GM23338 (cell line): ENCODE results near the gene SDHB. TPM values are rescaled to one million over a fixed set of nuclear protein-coding genes. Genes with fewer than 3 reads are reported as not detected.

Experiments used
- ATAC-seq: fragments of 200-7000 bp; cut with Tn5 transposase; 3 replicates; pipeline ENCODE4 v1.9.1; 2020
- DNase-seq: peaks from one replicate; pipeline ENCODE4 v3.0.0-alpha.2; 2015; ENCODE audit warnings: low spot score
- H2AFZ ChIP-seq: fragments of 200-600 bp; sonication (generic); 2 replicates; pipeline ENCODE4 v1.8.0; 2016; ENCODE audit warnings: antibody characterized with exemption, mild to moderate bottlenecking, moderate library complexity
- H3F3A ChIP-seq: fragments of 200-600 bp; sonication (generic); replicated peaks from 2 replicates; pipeline ENCODE4 v1.8.0; 2017; ENCODE audit warnings: antibody characterized with exemption, mixed run types, low read depth
- H3K27ac ChIP-seq: fragments of 200-600 bp; sonication (generic); 2 replicates; pipeline ENCODE4 v1.6.1; 2016; ENCODE audit warnings: low read depth
- H3K27me3 ChIP-seq: fragments of 200-600 bp; sonication (generic); 2 replicates; pipeline ENCODE4 v1.8.0; 2016; ENCODE audit warnings: mild to moderate bottlenecking, mixed run types, moderate library complexity; ENCODE audit not compliant: insufficient read depth
- H3K36me3 ChIP-seq: fragments of 200-600 bp; sonication (generic); 2 replicates; pipeline ENCODE4 v1.8.0; 2016; ENCODE audit warnings: mild to moderate bottlenecking; ENCODE audit not compliant: insufficient read depth
- H3K4me1 ChIP-seq: fragments of 200-600 bp; sonication (generic); 2 replicates; pipeline ENCODE4 v1.8.0; 2016; ENCODE audit warnings: mild to moderate bottlenecking, moderate library complexity; ENCODE audit not compliant: insufficient read depth
- H3K4me2 ChIP-seq: fragments of 200-600 bp; sonication (generic); 2 replicates; pipeline ENCODE4 v1.7.1; 2017; ENCODE audit warnings: mixed run types
- H3K4me3 ChIP-seq: fragments of 200-600 bp; sonication (generic); 2 replicates; pipeline ENCODE4 v1.6.1; 2016; ENCODE audit warnings: mixed run types
- H3K79me2 ChIP-seq: fragments of 200-600 bp; sonication (generic); replicated peaks from 2 replicates; pipeline ENCODE4 v1.8.0; 2017; ENCODE audit warnings: mild to moderate bottlenecking; ENCODE audit not compliant: insufficient read depth
- H3K9me2 ChIP-seq: fragments of 200-600 bp; sonication (generic); 2 replicates; pipeline ENCODE4 v1.8.0; 2017; ENCODE audit not compliant: insufficient read depth
- H4K20me1 ChIP-seq: fragments of 200-600 bp; sonication (generic); replicated peaks from 2 replicates; pipeline ENCODE4 v1.8.0; 2017; ENCODE audit warnings: mild to moderate bottlenecking; ENCODE audit not compliant: insufficient read depth
- H3K27ac Mint-ChIP-seq: 2 replicates; pipeline ENCODE4 v1.8.0; 2020; ENCODE audit warnings: inconsistent platforms, mild to moderate bottlenecking, moderate library complexity, mixed read lengths
- H3K27me3 Mint-ChIP-seq: 3 replicates; pipeline ENCODE4 v1.8.0; 2022; ENCODE audit warnings: low read depth, mild to moderate bottlenecking, moderate library complexity, mixed read lengths, inconsistent platforms; ENCODE audit not compliant: insufficient read depth, poor library complexity
- H3K36me3 Mint-ChIP-seq: 3 replicates; pipeline ENCODE4 v1.8.0; 2021; ENCODE audit warnings: low read depth, mild to moderate bottlenecking, inconsistent platforms, moderate library complexity, mixed read lengths
- H3K4me1 Mint-ChIP-seq: 3 replicates; pipeline ENCODE4 v1.8.0; 2020; ENCODE audit warnings: mild to moderate bottlenecking, inconsistent platforms, mixed read lengths
- H3K4me3 Mint-ChIP-seq: 3 replicates; pipeline ENCODE4 v1.8.0; 2021; ENCODE audit warnings: moderate library complexity, mild to moderate bottlenecking, inconsistent platforms, mixed read lengths
- H3K9me3 Mint-ChIP-seq: 3 replicates; pipeline ENCODE4 v1.8.0; 2020; ENCODE audit warnings: moderate library complexity, mild to moderate bottlenecking, inconsistent platforms, mixed read lengths
- CREB1 ChIP-seq: fragments of 250-450 bp; sonication (Bioruptor Pico); IDR thresholded peaks from 2 replicates; pipeline ENCODE4 v1.5.0; 2020; ENCODE audit warnings: low read depth, mild to moderate bottlenecking, moderate library complexity
- EZH2 ChIP-seq: fragments of 200-600 bp; sonication (generic); IDR thresholded peaks from one replicate; pipeline ENCODE4 v1.8.0; 2017; ENCODE audit warnings: antibody characterized with exemption, mild to moderate bottlenecking, low read depth; ENCODE audit not compliant: unreplicated experiment
- JUNB ChIP-seq: IDR thresholded peaks from one replicate; pipeline ENCODE4 v1.6.1; 2016; ENCODE audit warnings: antibody characterized with exemption; ENCODE audit not compliant: unreplicated experiment
- POLR2AphosphoS5 ChIP-seq: IDR thresholded peaks from 2 replicates; pipeline ENCODE4 v1.6.1; 2016; ENCODE audit warnings: antibody characterized with exemption, low read depth
- STAT1 ChIP-seq: IDR thresholded peaks from one replicate; pipeline ENCODE4 v1.6.1; 2016; ENCODE audit warnings: antibody characterized with exemption; ENCODE audit not compliant: unreplicated experiment
- ZNF114 ChIP-seq: fragments of 250-450 bp; sonication (Bioruptor Pico); IDR thresholded peaks from 2 replicates; pipeline ENCODE4 v1.5.0; 2020; ENCODE audit warnings: mild to moderate bottlenecking, moderate library complexity
- ZNF331 ChIP-seq: fragments of 250-450 bp; sonication (Bioruptor Pico); IDR thresholded peaks from 2 replicates; pipeline ENCODE4 v1.5.0; 2020; ENCODE audit warnings: low read depth, mild to moderate bottlenecking, moderate library complexity
- polyA plus RNA-seq: library from polyadenylated mRNA; unstranded; fragments of >200 nt; fragmentation: Nextera tagmentation; extraction: Ambion mirVana; gene quantifications from 2 replicates; pipeline ENCODE4 v1.2.1, GENCODE V29; 2016
- total RNA-seq: library from RNA; depleted of rRNA; stranded (reverse); fragments of >200 nt; shearing (Covaris generic); gene quantifications from 2 replicates; pipeline ENCODE4 v1.2.3, GENCODE V29; 2014
- TF ChIP-seq, protein P1 (sequence below): fragments of 250-450 bp; sonication (Bioruptor Pico); IDR thresholded peaks from 2 replicates; pipeline ENCODE4 v1.5.0; 2020; ENCODE audit warnings: mild to moderate bottlenecking, moderate library complexity
- TF ChIP-seq, protein P2 (sequence below): IDR thresholded peaks from one replicate; pipeline ENCODE4 v1.6.1; 2018; ENCODE audit warnings: antibody characterized with exemption; ENCODE audit not compliant: unreplicated experiment

The SDHB gene
- total and polyA plus RNA-seq, 2 experiments from 2014 or later = 72.8 to 112 TPM

DNA sequence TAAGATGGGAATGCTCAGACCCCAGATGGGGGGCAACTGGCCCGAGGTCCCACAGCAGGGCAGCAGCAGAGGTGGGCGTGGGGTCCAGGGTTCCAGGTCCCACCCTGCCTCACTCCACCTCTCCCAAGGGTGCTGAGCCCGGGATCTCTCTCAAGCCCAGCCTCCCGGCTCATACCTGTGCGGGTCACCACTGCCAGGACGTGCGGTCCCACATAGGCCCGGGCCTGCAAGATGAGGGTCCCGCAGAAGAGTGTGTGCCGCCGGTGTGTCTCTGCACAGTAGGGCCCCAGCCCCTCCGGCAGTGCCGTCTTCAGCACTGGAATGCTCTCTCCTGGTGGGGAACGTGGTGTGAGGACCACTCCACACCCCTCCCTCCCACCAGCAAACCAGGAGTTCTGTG lies 57.0 kb downstream of the SDHB start (continued):
- TF ChIP-seq, protein P1, sequence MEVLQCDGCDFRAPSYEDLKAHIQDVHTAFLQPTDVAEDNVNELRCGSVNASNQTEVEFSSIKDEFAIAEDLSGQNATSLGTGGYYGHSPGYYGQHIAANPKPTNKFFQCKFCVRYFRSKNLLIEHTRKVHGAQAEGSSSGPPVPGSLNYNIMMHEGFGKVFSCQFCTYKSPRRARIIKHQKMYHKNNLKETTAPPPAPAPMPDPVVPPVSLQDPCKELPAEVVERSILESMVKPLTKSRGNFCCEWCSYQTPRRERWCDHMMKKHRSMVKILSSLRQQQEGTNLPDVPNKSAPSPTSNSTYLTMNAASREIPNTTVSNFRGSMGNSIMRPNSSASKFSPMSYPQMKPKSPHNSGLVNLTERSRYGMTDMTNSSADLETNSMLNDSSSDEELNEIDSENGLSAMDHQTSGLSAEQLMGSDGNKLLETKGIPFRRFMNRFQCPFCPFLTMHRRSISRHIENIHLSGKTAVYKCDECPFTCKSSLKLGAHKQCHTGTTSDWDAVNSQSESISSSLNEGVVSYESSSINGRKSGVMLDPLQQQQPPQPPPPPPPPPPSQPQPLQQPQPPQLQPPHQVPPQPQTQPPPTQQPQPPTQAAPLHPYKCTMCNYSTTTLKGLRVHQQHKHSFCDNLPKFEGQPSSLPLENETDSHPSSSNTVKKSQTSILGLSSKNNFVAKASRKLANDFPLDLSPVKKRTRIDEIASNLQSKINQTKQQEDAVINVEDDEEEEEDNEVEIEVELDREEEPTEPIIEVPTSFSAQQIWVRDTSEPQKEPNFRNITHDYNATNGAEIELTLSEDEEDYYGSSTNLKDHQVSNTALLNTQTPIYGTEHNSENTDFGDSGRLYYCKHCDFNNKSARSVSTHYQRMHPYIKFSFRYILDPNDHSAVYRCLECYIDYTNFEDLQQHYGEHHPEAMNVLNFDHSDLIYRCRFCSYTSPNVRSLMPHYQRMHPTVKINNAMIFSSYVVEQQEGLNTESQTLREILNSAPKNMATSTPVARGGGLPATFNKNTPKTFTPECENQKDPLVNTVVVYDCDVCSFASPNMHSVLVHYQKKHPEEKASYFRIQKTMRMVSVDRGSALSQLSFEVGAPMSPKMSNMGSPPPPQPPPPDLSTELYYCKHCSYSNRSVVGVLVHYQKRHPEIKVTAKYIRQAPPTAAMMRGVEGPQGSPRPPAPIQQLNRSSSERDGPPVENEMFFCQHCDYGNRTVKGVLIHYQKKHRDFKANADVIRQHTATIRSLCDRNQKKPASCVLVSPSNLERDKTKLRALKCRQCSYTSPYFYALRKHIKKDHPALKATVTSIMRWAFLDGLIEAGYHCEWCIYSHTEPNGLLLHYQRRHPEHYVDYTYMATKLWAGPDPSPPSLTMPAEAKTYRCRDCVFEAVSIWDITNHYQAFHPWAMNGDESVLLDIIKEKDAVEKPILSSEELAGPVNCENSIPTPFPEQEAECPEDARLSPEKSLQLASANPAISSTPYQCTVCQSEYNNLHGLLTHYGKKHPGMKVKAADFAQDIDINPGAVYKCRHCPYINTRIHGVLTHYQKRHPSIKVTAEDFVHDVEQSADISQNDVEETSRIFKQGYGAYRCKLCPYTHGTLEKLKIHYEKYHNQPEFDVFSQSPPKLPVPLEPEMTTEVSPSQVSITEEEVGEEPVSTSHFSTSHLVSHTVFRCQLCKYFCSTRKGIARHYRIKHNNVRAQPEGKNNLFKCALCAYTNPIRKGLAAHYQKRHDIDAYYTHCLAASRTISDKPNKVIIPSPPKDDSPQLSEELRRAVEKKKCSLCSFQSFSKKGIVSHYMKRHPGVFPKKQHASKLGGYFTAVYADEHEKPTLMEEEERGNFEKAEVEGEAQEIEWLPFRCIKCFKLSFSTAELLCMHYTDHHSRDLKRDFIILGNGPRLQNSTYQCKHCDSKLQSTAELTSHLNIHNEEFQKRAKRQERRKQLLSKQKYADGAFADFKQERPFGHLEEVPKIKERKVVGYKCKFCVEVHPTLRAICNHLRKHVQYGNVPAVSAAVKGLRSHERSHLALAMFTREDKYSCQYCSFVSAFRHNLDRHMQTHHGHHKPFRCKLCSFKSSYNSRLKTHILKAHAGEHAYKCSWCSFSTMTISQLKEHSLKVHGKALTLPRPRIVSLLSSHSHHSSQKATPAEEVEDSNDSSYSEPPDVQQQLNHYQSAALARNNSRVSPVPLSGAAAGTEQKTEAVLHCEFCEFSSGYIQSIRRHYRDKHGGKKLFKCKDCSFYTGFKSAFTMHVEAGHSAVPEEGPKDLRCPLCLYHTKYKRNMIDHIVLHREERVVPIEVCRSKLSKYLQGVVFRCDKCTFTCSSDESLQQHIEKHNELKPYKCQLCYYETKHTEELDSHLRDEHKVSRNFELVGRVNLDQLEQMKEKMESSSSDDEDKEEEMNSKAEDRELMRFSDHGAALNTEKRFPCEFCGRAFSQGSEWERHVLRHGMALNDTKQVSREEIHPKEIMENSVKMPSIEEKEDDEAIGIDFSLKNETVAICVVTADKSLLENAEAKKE (CRISPR knock-in tag) = no peak

GRCh38 chr1:16993521-16994038 lies 60.3 kb downstream of the SDHB start:
- H3K4me3 ChIP-seq = no peak overlapping the region
- no peak overlapping the region for H2AFZ ChIP-seq
- no peak overlapping the region for H3K4me3 Mint-ChIP-seq
- H3K4me1 Mint-ChIP-seq = no peaks in the 10 kb centered on the region
- H3K27ac ChIP-seq = no peak overlapping the region
- H3F3A ChIP-seq = no peaks in the 10 kb centered on the region
- H3K36me3 ChIP-seq = no peaks in the 10 kb centered on the region
- no peaks in the 10 kb centered on the region for H3K79me2 ChIP-seq
- no peaks in the 10 kb centered on the region for H3K9me3 Mint-ChIP-seq
- H3K9me2 ChIP-seq = no peaks in the 10 kb centered on the region
- H4K20me1 ChIP-seq = no peaks in the 10 kb centered on the region
- H3K4me1 ChIP-seq = no peaks in the 10 kb centered on the region
- H3K4me2 ChIP-seq = no peak overlapping the region
- H3K36me3 Mint-ChIP-seq = peaks cover 12% of the 10 kb centered on the region; the same call in 2 of the 3 replicates
- H3K27ac Mint-ChIP-seq = no peak overlapping the region
- DNase-seq (no peak), ATAC-seq (no peak)
- peaks cover 4% of the 10 kb centered on the region for H3K27me3 Mint-ChIP-seq
- H3K27me3 ChIP-seq = no peaks in the 10 kb centered on the region
- no peak for TF ChIP-seq EZH2
- TF ChIP-seq JUNB = no peak
- no peak for TF ChIP-seq ZNF114
- TF ChIP-seq POLR2AphosphoS5 = no peak
- no peak for TF ChIP-seq STAT1
- TF ChIP-seq ZNF331 (CRISPR knock-in tag) = no peak
- TF ChIP-seq, protein P2, sequence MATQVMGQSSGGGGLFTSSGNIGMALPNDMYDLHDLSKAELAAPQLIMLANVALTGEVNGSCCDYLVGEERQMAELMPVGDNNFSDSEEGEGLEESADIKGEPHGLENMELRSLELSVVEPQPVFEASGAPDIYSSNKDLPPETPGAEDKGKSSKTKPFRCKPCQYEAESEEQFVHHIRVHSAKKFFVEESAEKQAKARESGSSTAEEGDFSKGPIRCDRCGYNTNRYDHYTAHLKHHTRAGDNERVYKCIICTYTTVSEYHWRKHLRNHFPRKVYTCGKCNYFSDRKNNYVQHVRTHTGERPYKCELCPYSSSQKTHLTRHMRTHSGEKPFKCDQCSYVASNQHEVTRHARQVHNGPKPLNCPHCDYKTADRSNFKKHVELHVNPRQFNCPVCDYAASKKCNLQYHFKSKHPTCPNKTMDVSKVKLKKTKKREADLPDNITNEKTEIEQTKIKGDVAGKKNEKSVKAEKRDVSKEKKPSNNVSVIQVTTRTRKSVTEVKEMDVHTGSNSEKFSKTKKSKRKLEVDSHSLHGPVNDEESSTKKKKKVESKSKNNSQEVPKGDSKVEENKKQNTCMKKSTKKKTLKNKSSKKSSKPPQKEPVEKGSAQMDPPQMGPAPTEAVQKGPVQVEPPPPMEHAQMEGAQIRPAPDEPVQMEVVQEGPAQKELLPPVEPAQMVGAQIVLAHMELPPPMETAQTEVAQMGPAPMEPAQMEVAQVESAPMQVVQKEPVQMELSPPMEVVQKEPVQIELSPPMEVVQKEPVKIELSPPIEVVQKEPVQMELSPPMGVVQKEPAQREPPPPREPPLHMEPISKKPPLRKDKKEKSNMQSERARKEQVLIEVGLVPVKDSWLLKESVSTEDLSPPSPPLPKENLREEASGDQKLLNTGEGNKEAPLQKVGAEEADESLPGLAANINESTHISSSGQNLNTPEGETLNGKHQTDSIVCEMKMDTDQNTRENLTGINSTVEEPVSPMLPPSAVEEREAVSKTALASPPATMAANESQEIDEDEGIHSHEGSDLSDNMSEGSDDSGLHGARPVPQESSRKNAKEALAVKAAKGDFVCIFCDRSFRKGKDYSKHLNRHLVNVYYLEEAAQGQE = no peak
- no peak for TF ChIP-seq CREB1 (CRISPR knock-in tag)
